ENCODE measurements around the gene SEPTIN5.

DNA sequence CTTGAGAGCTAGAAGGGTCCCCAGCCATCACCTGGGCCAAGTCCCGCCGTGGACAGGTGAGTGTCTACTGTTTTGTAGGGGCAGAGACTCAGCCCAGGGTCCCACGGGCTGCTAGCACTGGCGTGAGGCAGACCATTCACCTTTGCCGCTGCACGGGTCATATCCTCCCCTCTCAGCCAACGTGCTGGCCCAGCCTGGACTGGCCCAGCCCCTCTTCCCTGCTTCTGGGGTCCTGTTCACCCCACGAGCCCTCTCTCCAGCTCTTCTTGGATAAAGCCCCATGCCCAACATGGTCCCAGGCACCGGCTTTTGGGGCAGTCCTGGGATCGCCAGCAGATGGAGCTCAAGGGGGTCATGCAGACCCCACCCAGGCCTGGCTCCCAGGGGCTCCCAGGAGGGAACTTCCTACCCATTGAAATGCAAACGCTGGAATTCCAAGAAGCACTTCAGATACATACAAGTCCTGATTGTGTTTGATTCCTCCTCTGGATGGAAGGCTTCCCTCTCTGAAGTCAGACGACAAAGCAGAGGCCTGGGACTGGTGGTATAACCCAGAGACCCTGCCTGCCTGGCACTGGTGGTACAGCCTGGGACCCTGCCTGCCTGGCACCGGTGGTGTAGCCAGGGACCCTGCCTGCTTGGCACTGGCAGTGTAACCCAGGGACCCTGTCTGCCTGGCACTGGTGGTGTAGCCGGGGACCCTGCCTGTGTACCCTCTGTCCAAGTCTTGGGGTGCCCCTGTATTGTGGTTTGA lies 8.9 kb upstream of the SEPTIN5 start:
- TF ChIP-seq, protein P1, sequence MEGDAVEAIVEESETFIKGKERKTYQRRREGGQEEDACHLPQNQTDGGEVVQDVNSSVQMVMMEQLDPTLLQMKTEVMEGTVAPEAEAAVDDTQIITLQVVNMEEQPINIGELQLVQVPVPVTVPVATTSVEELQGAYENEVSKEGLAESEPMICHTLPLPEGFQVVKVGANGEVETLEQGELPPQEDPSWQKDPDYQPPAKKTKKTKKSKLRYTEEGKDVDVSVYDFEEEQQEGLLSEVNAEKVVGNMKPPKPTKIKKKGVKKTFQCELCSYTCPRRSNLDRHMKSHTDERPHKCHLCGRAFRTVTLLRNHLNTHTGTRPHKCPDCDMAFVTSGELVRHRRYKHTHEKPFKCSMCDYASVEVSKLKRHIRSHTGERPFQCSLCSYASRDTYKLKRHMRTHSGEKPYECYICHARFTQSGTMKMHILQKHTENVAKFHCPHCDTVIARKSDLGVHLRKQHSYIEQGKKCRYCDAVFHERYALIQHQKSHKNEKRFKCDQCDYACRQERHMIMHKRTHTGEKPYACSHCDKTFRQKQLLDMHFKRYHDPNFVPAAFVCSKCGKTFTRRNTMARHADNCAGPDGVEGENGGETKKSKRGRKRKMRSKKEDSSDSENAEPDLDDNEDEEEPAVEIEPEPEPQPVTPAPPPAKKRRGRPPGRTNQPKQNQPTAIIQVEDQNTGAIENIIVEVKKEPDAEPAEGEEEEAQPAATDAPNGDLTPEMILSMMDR (IDR thresholded peaks at IDR 0.05): no peak
- TF ChIP-seq SREBF2 (IDR thresholded peaks at IDR 0.05): no peak

All from A549 (cell line).